EH (cell line): ENCODE results near the gene DNAH11.

ENCODE experiments used
- DNase-seq: peaks from one replicate; pipeline ENCODE4 v3.0.0-alpha.2; 2015; ENCODE audit warnings: low read depth

Gene DNAH11

DNA sequence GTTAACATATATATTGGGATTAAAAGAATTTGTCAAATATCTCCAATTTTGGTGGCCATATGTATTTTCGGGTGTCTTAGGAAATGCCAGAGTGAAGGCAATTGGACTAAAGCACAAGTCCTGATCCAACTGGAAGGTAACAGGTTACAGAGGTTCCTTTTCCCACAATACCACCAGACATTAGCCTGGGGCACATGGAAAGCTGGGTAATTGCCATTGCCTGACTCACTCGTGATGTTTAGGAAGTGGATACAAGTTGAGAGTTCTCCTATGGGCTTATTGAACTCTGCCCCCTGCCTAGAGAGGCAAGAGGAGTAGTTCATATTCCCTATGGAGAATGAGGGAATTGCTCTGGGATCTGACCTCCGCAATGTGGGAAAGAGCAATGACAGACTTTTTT lies 5.7 kb downstream of the DNAH11 start:
- DNase-seq = no peak

GRCh38 chr7:21550076-21550475 lies 7.2 kb downstream of the DNAH11 start:
- DNase-seq = no peak

- DNase-seq = no peak
Measured at GRCh38 chr7:21550821-21551531, 8.1 kb downstream of the DNAH11 start.

DNA sequence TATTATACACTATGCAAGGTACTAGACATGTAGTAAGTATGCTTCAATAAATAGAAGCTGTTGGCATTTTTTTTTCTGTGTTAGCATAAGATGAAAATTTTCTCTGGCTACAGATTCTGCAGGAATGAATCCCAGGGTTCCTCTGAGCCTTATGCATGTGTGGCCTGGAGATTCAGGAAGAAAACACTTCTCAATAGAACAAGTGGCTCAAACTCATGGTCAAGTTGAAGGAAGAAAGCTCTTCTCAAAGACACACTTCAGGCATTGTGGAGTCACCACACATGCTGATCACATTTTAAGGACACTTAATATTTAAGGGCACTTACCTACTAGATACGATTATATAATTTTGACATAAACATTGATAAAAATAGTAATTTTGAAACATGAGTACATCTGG lies 19.5 kb downstream of the DNAH11 start:
- no peak for DNase-seq

- DNase-seq = no peak
Measured at GRCh38 chr7:21565614-21566013, 22.8 kb downstream of the DNAH11 start.

DNA sequence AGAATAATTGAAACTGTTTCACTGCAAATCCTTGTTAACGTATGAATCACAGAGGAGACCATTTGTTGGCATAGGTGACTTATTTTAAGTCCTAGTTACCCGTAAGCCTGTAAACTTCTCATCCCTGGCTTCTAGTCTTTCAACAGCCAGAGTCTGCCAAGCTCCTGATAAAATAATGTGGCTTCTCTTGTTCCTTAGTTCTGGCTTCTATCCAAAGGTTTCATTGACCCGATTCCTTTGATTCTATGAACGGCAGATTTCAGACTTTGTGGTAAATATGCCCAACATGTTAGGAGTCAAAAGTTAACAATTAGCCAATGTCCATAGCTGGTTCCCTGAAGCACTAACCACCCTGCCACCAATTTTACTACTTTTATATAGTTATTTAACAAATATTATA lies 23.3 kb downstream of the DNAH11 start:
- no peak for DNase-seq

GRCh38 chr7:21568762-21569161 lies 25.9 kb downstream of the DNAH11 start:
- DNase-seq = peak; percentile 8

DNA sequence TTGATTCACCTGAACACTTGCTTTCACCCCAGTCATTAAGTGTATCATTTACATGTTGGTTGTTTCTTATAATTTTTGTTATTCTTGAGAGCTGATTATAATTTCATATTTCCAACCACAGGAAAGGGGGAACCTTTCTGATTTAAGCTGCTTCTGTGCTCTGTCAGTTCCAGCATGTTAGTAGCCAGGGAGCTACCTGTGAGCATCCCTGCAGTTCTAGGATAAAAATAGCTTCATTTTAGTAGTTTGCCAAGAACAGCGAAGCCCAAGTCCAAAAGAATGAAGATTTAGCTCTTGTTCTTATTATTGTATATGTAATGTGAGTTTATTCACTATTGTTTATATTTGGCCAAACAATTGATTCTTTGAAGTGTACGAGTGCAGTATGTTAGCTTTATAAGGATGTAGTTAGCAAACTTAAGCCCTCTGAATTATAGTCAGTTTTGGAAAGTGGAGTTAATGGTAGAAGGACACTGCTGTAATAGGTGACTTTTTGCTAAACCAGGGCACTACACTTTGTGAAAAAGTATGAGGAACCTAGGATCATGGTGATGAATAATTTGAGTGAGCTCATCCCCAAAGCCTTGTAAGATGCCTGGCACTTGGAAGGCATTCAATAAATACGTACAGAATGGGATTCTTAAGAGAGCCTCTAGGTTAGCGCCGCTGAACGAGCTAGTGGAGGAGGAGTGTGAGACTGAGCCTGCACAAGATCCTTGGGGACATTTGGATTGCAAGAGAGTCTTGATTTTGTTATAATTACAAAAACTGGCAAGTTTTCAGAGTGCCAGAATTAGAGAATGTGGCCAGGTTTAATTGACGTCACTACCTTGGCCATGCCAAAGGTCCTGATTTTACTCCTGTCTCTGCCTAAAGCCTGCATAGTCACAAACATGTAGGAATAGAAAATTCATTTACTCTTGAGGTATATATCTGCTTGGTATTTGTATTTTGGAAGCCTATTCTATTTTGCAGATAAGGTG lies 29.8 kb downstream of the DNAH11 start:
- no peak for DNase-seq

- DNase-seq = no peak
Measured at GRCh38 chr7:21579341-21580072, 36.7 kb downstream of the DNAH11 start.

DNA sequence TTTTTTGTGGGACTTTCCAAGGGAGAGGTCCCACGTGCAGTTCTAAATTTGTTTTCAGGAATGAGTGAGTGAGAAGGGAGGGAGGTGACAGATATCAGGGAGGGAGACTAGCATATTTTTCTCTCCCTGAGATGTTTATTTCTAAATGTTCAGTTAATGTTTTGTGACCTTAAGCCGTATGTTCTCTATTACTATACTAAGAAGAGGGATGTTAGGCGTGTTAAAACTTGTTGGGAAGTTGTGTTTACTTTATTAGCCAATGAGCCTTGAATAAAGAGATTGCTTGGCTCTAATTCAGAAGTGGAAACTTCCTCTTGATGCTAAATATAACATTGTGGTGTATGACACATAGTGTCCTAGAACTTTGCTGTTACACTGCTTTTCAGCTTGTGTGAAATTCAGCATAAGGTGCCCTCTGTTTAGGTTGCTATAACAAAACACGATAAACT lies 37.3 kb downstream of the DNAH11 start:
- DNase-seq = peak; percentile 84

DNA sequence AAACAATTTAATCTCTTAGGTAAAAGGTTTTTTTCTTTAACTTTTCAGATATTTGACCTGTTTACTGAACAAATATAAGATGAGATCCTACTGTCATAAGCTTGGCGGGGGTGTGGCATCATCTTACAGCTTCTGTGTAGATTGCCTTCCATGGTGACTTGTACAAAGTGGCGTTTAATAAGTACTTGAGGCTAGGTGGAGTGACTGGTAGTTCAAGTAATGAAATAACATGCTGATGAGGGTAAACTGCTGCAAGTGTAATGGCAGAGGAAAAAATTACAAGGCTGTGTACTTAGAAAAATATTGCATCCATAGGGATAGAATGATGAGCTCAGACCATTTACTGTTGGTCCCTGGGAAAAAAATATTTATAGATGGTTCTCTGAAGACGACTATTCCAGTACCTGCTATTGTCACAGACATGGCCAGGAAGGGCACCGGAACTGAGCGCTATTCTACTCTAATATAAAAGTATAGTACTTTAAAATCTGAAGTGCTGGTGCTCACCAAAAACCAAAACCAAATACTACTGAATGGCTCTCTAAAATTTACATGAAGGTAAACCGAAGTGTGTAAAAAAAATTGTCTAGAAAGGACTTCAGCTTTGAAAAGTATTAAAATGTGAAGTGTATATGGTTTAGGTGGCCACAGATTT lies 42.4 kb downstream of the DNAH11 start:
- no peak for DNase-seq

DNA sequence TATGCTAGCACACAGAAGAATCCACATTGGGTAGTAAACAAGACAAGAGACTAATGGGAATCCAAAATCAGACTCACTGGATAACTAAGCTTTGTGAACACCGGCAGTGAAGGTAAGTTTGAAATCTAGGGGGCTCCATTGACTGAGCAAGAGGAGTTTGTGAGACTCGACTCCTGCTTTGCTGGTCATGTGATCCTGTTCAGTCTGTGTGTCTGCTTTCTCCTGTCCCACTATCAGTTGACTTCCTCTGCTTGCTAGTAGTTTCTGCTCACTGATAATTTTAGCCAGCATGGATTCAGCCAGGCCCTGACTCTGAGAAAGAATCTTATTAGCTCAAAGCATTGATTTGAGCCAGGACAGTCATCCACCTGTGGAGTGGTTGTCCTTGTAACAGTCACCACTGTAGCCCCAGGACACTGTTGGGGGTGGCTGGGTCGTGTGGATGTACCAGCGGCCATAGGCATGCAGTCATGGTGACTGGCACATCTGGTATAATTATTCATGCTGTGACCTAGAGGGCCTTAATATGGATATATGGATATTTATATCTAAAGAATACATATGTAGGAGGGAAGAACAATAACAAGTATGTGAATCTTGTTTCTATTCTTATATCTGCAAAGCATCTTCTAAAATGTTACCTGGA lies 44.4 kb downstream of the DNAH11 start:
- DNase-seq = no peak

GRCh38 chr7:21596801-21597200 lies 54.0 kb downstream of the DNAH11 start:
- no peak for DNase-seq

DNA sequence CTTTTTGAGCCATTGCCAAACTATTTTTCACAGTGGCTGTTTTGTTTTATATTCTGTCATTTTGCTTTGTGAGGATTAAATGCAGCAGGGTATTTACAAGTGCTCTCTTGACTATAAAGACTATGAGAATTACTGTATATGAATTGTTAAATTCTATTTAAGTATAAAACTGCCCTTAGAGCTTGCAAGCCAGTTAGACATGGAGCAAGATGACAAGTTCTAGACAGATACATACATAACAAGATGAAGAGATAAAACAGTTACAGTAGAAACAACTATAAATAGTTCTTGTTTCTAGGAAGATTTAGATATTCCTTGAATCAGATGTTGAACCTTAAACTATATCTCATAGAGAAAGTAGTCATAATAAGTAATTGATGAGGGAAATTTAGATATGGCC lies 60.6 kb downstream of the DNAH11 start:
- peak; percentile 22 for DNase-seq

GRCh38 chr7:21603972-21604749 lies 61.3 kb downstream of the DNAH11 start:
- peak; percentile 56 for DNase-seq

DNA sequence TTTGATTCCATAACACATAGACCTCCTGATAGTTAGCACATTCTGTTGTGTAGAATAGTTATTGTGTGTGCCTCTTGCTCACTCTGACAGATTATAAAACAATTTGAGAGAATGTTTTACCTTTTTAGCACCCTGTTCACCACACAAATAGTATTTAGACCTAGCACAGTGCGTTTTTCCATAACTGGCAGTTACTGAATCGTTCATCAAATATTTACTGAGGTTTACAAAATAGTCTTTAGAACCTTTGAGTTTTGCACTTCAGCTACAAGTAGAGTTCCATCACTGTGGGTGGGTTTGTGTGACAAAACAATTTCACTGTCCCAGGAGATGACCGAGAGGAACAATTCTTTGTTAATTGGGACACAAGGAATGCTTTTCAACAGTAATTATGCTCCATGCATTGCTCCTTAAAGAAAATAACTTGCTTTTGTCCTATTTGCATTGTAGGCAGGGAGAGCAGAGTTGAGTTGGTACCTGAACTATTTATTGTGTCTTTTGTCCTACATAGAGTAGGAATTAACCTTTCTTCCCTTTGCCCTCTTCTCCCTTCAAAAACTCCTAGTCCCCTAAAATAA lies 62.3 kb downstream of the DNAH11 start:
- no peak for DNase-seq

DNA sequence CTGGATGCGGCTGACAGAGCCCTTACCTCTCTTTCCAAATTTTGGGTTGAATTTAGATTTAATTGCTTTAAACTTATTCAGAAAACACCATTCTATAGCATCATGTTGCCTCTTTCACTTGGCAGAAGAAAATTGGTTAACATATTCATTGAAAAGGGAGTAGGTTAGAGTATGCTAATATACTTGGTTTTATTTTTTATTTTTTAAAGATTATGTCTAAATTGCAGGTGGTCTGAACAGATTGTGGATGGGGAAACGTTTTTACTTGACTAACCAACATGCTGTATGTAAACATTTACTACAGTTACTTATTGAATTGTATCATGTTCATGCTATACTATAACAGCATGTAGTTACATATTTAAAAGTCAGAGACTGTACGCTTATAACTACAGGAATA lies 65.6 kb downstream of the DNAH11 start:
- no peak for DNase-seq

- DNase-seq = no peak
Measured at GRCh38 chr7:21611129-21611528, 68.3 kb downstream of the DNAH11 start.

GRCh38 chr7:21616091-21616490 lies 73.3 kb downstream of the DNAH11 start:
- no peak for DNase-seq

DNA sequence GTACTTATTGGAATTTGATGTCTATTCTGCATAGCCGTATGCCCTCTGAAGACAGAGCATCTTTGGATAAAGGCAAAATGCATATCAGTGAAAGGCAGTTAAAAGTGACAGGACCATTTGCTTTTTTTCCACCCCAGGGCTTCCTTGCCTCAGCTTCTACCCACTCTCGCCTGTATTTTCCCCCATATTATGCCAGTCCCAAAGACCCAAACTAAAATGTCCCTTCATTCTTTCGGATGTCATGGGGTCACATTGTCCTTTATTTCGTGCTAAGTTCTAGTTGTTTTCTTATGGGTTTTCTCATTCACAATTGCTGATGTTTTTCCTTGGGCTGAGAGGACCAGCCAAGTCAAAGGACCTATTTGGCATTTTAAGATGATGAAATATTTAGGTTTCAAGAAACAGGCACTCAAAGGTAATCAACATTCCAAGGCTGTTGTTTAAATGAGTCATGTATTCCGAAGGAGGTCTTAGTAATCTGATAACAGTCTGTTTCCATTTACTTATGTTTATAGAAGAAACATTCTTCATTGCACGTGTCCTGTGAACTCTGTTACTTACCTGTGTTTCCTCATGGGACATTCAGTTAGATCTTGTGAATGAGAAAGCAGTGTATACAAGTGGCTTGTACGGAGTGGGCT lies 74.1 kb downstream of the DNAH11 start:
- DNase-seq = peak; percentile 74
